Gastroesophageal sphincter (tissue), 3 donors: Measurements from ENCODE around the gene EBP.

Experiments used
- EP300 ChIP-seq: sonication (generic); formaldehyde crosslinking; IDR thresholded peaks from one replicate; pipeline ENCODE4 v1.6.1; 2017; ENCODE audit warnings: antibody characterized with exemption, mild to moderate bottlenecking
- POLR2A ChIP-seq, 2 donors: fragments of 450-650 bp; IDR thresholded peaks; one replicate each; pipeline ENCODE4 v1.6.1; 2017; ENCODE audit warnings: antibody characterized with exemption in 2 of 2, mild to moderate bottlenecking in 2 of 2, moderate library complexity in 1 of 2
- POLR2AphosphoS5 ChIP-seq: sonication (generic); formaldehyde crosslinking; IDR thresholded peaks from one replicate; pipeline ENCODE4 v1.6.1; 2017; ENCODE audit warnings: antibody characterized with exemption
- TF ChIP-seq, protein P1 (sequence below), 4 experiments: fragments of 200-600 bp in 2 of 4; fragments of 450-650 bp in 2 of 4; sonication (generic) in 1 of 4; IDR thresholded peaks; one replicate each; pipeline ENCODE4 v1.5.1; 2017 to 2019; ENCODE audit warnings: antibody characterized with exemption in 4 of 4, mild to moderate bottlenecking in 2 of 4, moderate library complexity in 2 of 4

DNA sequence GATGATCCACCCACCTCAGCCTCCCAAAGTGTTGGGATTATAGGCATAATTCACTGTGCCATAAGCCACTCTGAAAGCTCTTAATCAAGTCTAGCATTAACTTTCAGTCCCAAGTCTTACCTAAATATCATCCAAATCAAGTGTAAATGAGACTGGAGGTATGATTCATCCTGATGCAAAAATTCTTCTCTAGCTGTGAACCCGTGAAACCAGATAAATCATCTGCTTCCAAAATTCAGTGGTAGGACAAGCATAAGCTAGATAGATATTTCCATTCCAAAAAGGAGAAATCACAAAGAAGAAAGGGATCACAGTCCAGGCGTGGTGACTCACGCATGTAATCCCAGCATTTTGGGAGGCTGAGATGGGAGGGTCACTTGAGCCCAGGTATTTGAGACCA, 9.1 kb downstream of the EBP start:
- TF ChIP-seq, protein P1, sequence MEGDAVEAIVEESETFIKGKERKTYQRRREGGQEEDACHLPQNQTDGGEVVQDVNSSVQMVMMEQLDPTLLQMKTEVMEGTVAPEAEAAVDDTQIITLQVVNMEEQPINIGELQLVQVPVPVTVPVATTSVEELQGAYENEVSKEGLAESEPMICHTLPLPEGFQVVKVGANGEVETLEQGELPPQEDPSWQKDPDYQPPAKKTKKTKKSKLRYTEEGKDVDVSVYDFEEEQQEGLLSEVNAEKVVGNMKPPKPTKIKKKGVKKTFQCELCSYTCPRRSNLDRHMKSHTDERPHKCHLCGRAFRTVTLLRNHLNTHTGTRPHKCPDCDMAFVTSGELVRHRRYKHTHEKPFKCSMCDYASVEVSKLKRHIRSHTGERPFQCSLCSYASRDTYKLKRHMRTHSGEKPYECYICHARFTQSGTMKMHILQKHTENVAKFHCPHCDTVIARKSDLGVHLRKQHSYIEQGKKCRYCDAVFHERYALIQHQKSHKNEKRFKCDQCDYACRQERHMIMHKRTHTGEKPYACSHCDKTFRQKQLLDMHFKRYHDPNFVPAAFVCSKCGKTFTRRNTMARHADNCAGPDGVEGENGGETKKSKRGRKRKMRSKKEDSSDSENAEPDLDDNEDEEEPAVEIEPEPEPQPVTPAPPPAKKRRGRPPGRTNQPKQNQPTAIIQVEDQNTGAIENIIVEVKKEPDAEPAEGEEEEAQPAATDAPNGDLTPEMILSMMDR (IDR thresholded peaks at IDR 0.05): no peak
- no peak for TF ChIP-seq POLR2AphosphoS5
- no peak for TF ChIP-seq POLR2A (IDR thresholded peaks at IDR 0.05)
- TF ChIP-seq EP300: no peak
